ENCODE results near the gene PKNOX1. TPM values are rescaled to one million over a fixed set of nuclear protein-coding genes. Genes with fewer than 3 reads are reported as not detected.
"Not testable (repeated sequence)": the region's sequence is repeated elsewhere in the genome, so short reads cannot be mapped to it uniquely, and the experiment has no call there.

The PKNOX1 gene, protein sequence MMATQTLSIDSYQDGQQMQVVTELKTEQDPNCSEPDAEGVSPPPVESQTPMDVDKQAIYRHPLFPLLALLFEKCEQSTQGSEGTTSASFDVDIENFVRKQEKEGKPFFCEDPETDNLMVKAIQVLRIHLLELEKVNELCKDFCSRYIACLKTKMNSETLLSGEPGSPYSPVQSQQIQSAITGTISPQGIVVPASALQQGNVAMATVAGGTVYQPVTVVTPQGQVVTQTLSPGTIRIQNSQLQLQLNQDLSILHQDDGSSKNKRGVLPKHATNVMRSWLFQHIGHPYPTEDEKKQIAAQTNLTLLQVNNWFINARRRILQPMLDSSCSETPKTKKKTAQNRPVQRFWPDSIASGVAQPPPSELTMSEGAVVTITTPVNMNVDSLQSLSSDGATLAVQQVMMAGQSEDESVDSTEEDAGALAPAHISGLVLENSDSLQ
- 34.5 TPM for total RNA-seq

DNA sequence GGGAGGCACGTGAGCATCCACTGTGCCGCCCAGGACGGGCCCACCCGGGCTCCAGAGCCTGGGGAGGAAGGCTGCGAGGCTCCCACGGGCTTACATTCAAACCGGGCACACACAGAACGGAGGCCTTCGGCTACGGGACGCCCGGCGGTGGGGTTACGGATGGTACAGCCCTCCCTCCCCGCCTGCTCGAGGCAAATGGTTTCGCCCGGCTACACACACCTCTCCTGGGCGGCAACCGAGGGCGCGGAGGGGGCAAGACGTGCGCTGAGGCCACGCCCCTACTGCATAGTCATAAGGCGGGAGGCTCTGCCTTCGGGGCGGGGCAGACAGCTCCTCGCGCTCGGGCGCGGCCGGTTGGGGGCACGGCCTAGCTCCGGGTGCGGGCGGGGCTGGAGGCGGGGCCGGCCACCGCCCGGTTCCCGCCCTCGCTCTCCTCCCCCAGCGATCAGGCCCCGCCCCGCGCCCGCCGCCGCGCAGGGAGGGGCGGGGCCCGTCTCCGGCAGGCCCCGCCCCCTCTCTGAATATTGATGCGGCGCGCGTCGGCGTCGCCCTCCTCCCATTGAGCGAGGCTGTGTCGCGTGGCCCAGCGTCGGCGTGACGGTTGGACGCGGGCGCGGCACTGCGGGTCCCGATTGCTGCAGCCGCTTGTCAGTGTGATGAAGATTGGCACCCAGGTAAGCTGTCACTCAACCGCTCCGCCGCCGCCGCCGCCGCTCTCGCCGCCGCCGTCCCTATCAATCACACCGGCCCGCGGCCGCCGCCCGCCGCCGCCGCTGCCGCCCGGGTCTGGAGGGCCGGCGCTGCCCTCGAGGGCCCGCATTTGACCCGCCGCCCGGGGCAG is at the start of gene PKNOX1:
PKNOX1 (plus strand) TSS at position 572 of the 841 bp plus-strand sequence. CDS start 29,820 bp downstream, outside the sequence.
- peak; percentile 99 for DNase-seq (ENCODE audit: low spot score)

DNA sequence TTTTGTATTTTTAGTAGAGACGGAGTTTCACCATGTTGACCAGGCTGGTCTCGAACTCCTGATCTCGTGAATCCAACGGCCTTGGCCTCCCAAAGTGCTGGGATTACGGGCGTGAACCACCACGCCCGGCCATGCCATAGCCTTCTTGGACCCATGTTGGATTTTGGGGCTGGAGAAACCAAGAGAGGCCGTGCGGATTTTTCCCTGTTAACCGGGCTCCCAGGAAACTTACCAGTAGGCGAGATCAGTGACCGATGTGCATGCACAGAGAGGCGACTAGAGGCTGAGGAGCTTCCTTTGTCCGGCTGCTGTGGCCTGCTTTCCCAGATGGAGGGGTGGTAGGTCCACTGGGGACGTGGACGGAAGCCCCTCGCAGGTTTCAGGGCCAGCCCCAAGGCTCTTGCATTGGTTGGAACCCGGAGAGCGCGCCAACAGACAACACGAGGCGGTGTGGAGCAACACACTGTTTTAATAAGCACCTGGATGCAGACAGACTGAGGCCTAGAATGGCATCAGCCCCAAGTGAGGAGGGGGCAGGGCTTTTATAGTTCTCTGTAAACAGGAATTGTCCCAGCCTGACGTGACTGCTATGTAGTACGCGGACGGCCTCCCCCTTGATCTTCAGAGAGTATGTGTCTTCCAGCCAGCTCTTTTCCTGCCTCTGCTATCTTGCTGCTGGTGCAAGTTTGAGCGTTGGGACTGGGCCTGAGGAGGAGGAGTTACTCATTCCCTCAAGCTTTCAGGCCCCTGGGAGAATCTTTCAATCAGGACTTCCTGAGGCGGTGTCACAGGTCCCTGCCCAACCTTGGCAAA is 49.0 kb upstream of the PKNOX1 start, which contains the start of gene ERVH48-1:
ERVH48-1 (minus strand) TSS at position 517 of the 813 bp plus-strand sequence. CDS start 6,624 bp downstream, outside the sequence.
- DNase-seq (ENCODE audit: low spot score): no peak

DNA sequence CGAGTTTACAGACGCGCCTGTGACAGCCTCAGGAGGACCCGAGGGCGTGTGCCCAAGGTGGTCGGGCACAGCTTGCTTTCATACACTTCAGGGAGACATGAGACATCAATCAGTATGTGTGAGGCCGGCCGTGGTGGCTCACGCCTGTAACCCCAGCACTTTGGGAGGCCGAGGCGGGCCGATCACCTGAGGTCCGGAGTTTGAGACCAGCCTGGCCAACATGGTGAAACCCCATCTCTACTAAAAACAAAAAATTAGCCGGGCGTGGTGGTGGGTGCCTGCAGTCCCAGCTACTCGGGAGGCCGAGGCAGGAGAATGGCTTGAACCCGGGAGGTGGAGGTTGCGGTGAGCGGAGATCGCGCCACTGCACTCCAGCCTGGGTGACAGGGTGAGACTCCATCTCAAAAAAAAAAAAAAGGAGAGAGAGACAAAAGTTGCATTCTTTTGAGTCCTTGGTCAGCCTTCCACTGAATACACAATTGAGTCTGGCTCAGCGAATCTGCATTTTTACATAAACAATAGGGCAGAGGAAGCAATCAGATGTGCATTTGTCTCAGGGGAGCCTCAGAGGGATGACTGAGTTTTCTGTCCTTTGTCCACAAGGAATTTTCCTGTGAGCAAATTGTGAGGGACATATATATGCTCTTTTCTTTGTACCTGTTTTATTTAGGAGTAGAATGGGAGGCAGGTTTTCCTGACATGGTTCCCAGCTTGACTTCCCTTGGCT is 46.7 kb upstream of the PKNOX1 start:
- not testable (repeated sequence) for DNase-seq (ENCODE audit: low spot score)

DNA sequence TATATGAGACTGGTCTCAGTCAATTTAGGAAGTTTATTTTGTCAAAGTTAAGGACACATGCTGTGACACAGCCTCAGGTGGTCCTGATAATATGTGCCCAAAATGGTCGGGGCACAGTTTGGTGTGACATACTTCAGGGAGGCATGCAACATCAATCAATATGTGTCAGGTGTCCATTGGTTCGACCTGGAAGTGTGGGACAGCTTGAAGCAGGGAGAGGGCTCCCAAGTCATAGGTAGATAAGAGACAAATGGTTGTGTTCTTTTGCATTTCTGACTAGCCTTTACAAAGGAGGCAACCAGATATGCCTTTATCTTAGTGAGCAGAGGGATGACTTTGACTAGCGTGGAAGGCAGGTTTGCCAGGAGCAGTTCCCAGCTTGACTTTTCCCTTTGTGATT is 44.4 kb upstream of the PKNOX1 start:
- no peak for DNase-seq (ENCODE audit: low spot score)

DNA sequence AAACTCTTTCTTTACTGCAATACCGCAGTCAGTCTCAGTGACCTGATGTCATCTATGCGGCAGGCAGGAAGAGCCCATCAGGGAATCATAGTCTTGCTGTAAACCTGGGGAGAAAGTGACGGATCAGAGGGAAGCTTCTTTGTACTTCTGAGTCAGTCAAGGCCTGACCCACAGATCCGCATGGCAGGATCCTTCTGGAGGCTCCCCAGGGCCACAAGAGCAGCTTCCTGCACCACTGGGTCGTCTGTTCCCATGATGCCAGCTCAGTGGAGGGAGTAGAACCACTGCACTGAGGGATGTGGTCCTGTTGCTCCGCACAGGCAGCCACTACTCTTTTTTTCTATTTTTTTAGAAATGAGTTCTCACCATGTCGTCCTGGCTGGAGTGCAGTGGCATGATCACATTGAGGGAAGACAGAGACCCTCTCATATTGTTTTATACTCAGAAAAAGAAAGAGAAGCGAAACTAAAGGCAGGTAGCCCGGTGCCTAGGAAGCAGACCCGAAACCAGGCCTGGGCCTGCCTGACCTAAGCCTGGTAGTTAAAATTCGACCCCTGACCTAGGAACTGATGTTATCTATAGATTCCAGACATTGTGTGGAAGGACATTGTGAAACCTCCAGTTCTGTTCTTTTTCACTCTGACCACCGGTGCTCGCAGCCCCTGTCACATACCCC is 42.7 kb upstream of the PKNOX1 start:
- no peak for DNase-seq (ENCODE audit: low spot score)

DNA sequence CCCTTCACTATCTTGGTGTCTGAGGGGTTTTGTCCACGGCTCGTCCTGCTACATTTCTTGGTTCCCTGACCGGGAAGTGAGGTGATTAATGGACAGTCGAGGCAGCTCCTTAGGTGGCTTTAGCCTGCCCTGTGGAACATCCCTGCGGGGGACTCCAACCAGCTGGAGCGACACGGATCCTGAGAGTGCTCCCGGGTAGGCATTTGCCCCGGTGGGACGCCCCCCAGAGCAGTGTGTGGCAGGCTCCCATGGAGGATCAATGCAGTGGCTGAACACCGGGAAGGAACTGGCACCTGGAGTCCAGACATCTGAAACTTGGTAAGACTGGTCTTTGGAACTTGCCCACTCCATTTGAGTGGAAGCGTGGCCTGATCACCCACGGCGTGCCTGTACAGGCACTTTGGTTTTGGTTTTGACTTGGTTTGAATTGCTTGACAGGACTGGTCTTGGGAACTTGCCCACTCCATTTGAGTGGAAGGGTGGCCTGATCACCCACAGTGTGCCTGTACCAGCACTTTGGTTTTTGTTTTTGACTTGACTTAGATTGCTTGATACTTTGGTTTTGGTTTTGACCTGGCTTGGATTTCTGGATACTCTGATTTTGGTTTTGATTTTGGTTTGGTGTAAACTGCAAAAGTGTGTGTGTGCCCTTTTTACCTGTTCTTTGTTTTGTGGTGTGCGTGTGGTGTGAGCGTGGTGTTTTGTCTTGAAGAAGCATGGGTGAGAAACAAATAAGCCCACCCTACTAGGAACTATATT is 41.8 kb upstream of the PKNOX1 start:
- DNase-seq (ENCODE audit: low spot score): not testable (repeated sequence)

DNA sequence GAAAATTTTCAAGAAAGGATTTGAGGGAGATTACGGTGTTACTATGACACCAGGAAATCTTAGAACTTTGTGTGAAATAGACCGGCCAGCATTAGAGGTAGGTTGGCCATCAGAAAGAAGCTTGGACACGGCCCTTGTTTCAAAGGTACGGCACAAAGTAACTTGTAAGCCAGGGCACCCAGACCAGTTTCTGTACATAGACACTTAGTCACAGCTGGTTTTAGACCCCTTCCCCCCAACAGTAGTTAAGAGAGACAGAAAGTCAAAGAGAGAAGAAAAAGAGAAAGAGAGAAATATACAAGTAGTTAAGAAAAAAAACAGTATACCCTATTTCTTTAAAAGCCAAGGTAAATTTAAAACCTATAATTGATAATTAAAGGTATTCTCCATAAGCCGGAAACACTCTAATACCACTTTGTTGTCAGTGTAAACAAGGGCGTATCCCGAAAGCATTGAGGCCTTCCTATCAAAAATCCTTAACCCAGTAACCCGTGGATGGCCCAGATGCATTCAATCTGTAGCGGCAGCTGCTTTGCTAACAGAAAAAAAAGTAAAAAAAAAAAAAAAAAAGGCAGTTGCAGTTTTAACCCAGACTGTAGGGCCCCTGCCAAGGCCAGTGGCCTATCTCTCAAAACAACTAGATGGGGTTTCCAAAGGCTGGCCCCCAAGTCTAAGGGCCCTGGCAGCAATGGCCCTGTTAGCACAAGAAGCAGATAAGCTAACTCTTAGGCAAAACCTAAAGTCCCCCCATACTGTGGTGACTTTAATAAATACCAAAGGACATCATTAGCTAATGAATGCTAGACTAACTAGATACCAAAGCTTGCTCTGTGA is 41.0 kb upstream of the PKNOX1 start:
- DNase-seq (ENCODE audit: low spot score): not testable (repeated sequence)

DNA sequence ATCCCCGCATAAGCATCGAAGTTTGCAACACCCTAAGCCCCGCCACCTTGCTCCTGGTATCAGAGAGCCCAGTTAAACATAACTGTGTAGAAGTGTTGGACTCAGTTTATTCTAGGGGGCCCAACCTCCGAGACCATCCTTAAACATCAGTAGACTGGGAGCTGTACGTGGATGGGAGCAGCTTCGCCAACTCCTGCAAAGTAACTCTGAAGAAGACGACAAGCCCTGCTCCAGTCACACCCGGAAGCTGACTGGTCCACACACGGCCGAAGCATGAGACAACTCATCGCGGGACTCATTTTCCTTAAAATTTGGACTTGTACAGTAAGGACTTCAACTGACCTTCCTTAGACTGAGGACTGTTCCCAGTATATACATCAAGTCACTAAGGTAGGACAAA is 40.4 kb upstream of the PKNOX1 start:
- DNase-seq (ENCODE audit: low spot score): not testable (repeated sequence)

DNA sequence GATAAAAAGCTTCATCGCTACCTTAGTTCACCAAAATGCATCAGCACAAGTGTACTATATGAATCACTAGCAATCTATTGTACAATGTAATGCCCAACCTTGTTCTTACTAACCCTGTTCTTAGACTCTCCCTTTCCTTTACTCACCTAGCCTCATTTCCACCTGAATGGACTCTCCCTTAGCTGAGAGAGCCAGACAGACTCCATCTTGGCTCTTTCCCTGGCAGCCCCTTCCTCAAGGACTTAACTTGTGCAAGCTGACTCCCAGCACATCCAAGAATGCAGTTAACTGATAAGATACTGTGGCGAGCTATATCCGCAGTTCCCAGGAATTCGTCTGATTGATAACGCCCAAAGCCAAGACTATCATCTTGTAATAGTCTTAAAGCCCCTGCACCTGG is 38.0 kb upstream of the PKNOX1 start:
- not testable (repeated sequence) for DNase-seq (ENCODE audit: low spot score)

DNA sequence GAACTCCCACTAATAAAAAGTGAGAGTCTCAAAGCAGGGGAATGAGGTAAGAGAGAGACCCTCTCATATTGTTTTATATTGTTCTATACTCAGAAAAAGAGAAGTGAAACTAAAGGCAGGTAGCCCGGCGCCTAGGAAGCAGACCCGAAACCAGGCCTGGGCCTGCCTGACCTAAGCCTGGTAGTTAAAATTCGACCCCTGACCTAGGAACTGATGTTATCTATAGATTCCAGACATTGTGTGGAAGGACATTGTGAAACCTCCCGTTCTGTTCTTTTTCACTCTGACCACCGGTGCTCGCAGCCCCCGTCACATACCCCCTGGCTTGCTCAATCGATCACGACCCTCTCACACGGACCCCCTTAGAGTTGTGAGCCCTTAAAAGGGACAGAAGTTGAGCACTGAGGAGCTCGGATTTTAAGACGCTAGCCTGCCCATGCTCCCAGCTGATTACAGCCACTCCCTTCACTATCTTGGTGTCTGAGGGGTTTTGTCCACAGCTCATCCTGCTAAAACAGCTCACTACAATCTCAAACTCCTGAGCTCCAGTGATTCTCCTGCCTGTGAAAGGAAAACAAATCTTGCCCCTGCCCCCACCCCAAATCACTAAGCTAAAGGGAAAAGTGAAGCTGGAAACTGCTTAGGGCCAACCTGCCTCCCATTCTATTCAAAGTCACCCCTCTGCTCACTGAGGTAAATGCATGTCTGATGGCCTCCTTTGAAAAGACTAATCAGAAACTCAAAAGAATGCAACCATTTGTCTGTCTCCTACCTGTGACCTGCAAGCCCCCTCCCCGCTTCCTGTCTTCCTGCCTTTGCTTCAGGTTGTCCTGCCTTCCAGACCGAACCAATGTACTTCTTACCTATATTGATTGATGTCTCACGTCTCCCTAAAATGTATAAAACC is 37.1 kb upstream of the PKNOX1 start:
- not testable (repeated sequence) for DNase-seq (ENCODE audit: low spot score)

DNA sequence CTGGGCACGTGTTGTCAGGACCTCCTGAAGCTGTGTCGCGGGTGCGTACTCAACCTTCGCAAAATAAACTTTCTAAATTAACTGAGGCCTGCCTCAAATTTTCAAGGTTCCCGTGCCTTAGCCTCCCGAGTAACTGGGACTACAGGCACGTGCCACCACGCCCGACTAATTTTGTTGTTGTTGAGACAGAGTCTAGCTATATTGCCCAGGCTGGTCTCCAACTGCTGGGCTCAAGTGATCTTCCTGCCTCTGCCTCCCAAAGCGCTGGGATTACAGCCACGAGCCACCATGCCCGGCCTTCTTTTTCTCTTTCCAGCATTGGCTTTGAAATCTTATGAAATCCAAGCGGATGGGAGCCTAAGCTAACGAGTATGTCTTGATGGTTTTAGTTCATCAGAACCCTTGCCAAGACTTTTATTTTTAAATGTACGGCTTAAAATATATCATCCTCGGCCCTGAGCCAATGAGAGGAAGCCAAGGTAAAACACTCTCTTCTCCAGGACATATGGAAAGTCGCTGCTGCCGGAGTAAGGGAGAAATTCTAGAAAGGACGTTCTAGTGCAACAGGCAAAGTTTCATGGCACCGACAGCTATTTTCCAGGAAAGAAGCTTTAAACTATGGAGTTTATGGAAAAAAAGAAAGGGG is 36.3 kb upstream of the PKNOX1 start:
- no peak for DNase-seq (ENCODE audit: low spot score)

DNA sequence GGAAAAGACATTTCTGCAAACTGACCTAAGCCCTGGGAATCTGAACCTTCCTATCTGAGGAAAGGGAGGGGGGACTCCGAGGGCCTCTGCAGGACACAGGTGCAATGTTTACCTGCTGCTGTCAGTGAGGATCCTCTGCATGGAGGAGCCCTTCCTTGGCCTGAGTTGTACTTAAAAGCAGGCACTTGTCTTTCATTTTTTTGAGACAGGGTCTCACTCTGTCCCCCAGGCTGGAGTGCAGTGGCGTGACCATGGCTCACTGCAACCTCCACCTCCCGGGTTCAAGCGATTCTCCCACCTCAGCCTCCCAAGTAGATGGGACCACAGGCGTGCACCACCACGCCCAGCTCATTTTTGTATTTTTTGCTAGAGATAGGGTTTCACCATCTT is 35.8 kb upstream of the PKNOX1 start:
- not testable (repeated sequence) for DNase-seq (ENCODE audit: low spot score)

DNA sequence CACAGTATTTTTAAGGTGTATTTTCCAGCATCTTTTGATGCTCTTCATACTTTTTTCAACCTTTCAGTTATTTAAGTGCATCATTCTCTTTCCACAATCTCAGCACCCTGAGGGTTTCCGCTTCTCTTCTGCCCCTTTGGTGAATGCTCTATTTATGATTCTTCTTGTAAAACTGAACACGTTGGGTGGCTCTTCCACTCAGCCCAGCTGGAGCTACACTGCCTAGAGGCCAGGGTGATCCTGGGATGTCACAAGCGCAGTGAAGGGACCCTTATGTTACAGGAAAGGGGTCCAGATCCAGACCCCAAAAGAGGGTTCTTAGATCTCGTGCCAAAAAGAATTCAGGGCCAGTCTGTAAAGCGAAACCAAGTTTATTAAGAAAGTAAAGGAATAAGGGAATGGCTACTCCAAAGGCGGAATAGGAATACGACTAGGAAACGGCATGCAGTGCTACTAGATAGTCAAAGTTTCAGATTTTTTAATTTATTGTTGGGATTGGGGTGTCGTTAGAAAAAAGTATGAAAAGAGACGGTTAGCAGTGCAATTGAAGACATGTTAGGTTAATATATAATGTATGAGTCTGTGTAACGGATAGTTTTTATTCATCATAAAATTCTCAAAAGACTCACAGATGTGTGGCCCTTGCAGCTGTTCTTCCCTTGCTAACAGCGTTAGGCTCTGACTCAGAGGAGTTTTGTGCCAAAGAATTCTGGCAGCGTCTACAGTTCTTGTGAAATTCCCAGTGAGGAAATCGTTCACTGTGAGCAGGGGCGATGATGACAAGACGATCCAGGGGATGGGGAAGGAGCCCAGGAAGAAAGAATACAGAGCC is 34.6 kb upstream of the PKNOX1 start:
- DNase-seq (ENCODE audit: low spot score): peak; percentile 88

DNA sequence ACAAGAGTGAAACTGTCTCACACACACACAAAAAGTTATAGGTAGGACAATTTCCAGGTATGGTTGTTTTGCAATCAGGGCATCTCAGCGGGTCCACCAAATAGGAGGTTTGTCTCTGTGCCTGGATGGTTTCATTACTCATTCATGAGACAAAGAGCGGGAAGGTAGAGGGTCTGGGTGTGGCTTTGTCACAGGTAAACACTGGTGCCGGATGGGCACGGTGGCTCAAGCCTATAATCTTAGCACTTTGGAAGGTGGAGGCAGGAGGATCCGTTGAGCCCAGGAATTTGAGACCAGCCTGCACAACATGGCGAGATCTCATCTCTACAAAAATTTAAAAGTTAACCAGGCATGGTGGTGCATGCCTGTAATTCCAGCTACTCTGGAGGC is 32.7 kb upstream of the PKNOX1 start:
- DNase-seq (ENCODE audit: low spot score): no peak

DNA sequence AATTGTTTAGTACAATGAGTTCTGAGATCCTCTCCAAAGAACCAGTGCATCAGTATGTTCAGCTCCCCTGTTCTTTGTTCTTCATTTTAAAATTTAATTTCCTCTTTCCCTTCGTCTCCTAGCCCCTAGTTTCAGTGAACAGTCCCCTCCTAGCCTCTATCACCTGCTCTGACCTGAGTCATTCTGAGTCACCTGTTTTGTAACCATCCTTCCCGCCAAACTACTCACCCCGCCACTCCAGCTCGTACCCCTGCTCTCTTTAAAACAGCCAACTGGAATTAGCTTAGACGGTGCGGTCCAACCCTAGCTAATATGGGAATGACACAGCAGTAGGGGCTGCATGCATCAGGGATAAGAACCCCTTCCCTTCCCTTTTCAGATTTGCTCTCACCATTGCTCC is 32.1 kb upstream of the PKNOX1 start:
- DNase-seq (ENCODE audit: low spot score): no peak

DNA sequence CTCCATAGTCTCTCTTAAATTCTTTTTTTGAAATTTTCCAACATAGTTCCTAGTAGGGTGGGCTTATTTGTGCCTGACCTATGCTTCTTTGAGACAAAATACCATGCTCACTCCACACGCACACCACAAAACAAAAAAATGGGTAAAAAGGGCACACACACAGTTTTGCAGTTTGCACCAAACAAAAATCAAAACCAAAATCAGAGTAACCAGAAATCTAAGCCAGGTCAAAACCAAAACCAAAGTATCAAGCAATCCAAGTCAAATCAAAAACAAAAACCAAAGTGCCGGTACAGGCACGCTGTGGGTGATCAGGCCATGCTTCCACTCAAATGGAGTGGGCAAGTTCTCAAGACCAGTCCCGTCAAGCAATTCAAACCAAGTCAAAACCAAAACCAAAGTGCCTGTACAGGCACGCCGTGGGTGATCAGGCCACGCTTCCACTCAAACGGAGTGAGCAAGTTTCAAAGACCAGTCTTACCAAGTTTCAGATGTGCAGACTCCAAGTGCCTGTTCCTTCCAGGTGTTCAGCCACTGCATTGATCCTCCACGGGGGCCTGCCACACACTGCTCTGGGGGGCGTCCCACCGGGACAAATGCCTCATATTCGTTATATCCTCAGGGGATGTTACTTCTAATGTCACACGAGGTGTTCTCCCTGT is 25.1 kb upstream of the PKNOX1 start:
- DNase-seq (ENCODE audit: low spot score): not testable (repeated sequence)

Data from ureter (tissue), 1 donor.